ENCODE data around the gene YTHDF2. TPM values are rescaled to one million over a fixed set of nuclear protein-coding genes. Genes with fewer than 3 reads are reported as not detected.

Gene YTHDF2
- polyA plus RNA-seq, 1 of the 3 experiments (the other 2 are of a cell fraction), result 45.2 TPM

DNA sequence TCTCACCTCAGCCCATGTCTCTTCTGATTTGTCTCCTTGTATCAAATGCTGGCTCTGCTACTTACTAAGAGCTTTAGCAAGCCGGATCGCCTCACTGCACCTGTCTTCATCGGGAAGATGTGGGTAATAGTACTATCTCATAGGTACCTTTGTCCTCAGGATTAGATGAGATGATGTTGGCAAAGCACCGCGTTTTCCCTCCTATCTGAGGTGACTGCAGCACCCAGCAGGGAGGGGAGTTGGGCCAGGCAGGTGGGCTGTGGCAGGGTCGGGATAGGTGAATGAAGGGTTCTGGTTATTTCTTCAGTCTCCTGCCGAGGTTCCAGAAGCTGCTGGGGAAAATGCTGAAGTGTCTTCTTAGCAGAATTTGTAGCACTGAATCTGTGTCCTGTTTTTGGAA is 80.4 kb downstream of the YTHDF2 start (continued):
- TF ChIP-seq FOXM1 (IDR thresholded peaks at IDR 0.05; ENCODE audit: low read depth), result no peak

DNA sequence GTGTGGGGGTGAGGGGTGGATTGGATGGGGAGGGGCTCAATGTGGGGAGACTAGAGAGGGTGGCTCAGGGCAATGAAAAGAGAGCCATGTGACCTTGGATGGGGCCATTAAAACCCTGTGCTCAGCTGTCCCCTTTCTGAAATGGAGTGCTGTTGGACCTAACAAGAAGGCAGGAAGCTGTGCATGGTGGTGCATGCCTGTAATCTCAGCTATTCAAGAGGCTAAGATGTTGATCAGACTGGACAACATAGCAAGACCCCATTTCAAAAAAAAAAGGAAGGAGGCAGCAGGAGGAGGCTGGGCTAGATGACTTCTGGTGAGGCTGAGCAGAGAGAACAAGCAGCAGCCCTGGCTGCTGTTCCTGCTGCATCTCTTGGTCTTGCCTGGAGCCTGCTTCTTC is 82.3 kb downstream of the YTHDF2 start:
- H3K9ac ChIP-seq, result no peak overlapping the region
- H3K27ac ChIP-seq (ENCODE audit: low read depth in 2 of 2, low read length in 1 of 2), result no peak overlapping the region
- H4K20me1 ChIP-seq (ENCODE audit: insufficient read depth), result no peaks in the 10 kb centered on the region
- H3K79me2 ChIP-seq (ENCODE audit: insufficient read depth), result no peaks in the 10 kb centered on the region
- ChIA-PET CTCF (interaction anchor here (1.2 to 13.7 kb wide), 4 partner anchors 12 to 549 kb away, joined by 3 to 101 read pairs (median 4); no protein-coding TSS in a partner anchor), POLR2A (no interaction called here)
- H3K36me3 ChIP-seq (replicated peaks in 1 of 2; ENCODE audit: control insufficient read depth in 1 of 2, insufficient read depth in 2 of 2, low read length in 1 of 2), result no peaks in the 10 kb centered on the region
- H3F3A ChIP-seq (replicated peaks; ENCODE audit: insufficient read depth), result no peaks in the 10 kb centered on the region
- TF ChIP-seq CHD2 (IDR thresholded peaks at IDR 0.05; ENCODE audit: low read length, partially characterized antibody) (no peak), ZBTB33 (IDR thresholded peaks at IDR 0.05; ENCODE audit: borderline replicate concordance, low read depth) (no peak), SMC3 (IDR thresholded peaks at IDR 0.05; ENCODE audit: low read depth, low read length) (no peak), RXRA (IDR thresholded peaks at IDR 0.05; ENCODE audit: borderline replicate concordance, low read depth) (no peak), USF2 (IDR thresholded peaks at IDR 0.05; ENCODE audit: borderline replicate concordance, low read depth, low read length) (no peak), TAF1 (IDR thresholded peaks at IDR 0.05; ENCODE audit: borderline replicate concordance, low read depth, low read length) (no peak), USF1 (IDR thresholded peaks at IDR 0.05; ENCODE audit: borderline replicate concordance, low read depth) (no peak), FOXJ3 (CRISPR knock-in tag; IDR thresholded peaks at IDR 0.05) (no peak), TCF12 (IDR thresholded peaks at IDR 0.05) (no peak), JUND (IDR thresholded peaks at IDR 0.05) (no peak)
- TF ChIP-seq, protein P1, sequence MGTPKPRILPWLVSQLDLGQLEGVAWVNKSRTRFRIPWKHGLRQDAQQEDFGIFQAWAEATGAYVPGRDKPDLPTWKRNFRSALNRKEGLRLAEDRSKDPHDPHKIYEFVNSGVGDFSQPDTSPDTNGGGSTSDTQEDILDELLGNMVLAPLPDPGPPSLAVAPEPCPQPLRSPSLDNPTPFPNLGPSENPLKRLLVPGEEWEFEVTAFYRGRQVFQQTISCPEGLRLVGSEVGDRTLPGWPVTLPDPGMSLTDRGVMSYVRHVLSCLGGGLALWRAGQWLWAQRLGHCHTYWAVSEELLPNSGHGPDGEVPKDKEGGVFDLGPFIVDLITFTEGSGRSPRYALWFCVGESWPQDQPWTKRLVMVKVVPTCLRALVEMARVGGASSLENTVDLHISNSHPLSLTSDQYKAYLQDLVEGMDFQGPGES (IDR thresholded peaks at IDR 0.05; ENCODE audit: low read depth, low read length), result no peak
- no peak overlapping the region for H3K4me2 ChIP-seq
- H3K4me1 ChIP-seq (ENCODE audit: control insufficient read depth in 1 of 2, insufficient read depth in 2 of 2, low read depth in 1 of 2, low read length in 1 of 2), result peaks cover 0 to 43% of the 10 kb centered on the region in 2 experiments; a peak in 1 of 4 replicates
- no peaks in the 10 kb centered on the region for H3K9me3 ChIP-seq
- H3K27me3 ChIP-seq (ENCODE audit: insufficient read depth), result no peaks in the 10 kb centered on the region; the same call in 1 of the 2 replicates
- H2AFZ ChIP-seq (ENCODE audit: low read depth), result no peak overlapping the region
- DNase-seq, result no peak
- H3K4me3 ChIP-seq (ENCODE audit: low read depth in 2 of 2, low read length in 1 of 2), result no peak overlapping the region
- no peaks in the 10 kb centered on the region for H3K9me2 ChIP-seq

Small RNA genes lying within 50 kb of the gene (small RNA-seq; reads per million reads assigned to genes)
- gene RF00422, result 0 reads per million in 7 experiments

Other genes starting within 250 kb of the YTHDF2 start
- 56.2 and 61.0 TPM in 2 replicates for gene RCC1, start 230.9 kb upstream of the YTHDF2 start, polyA plus RNA-seq (2012; rRNA removed)
- 25.8 and 31.2 TPM in 2 replicates for gene TRNAU1AP, start 183.9 kb upstream of the YTHDF2 start, polyA plus RNA-seq (2012; rRNA removed)
- 4.6 and 5.5 TPM in 2 replicates for gene RAB42, start 144.7 kb upstream of the YTHDF2 start, polyA plus RNA-seq (2012; rRNA removed)
- gene TAF12, start 93.9 kb upstream of the YTHDF2 start, polyA plus RNA-seq (2012; rRNA removed), result 34.9 and 44.2 TPM in 2 replicates
- not detected in 2 replicates for gene RNU11, start 88.3 kb upstream of the YTHDF2 start, polyA plus RNA-seq (2012; rRNA removed)
- 3.6 TPM in 2 replicates for gene GMEB1, start 68.2 kb upstream of the YTHDF2 start, polyA plus RNA-seq (2012; rRNA removed)
- gene OPRD1, start 75.2 kb downstream of the YTHDF2 start, polyA plus RNA-seq (2012; rRNA removed), result 0.07 and 0.24 TPM in 2 replicates
- gene EPB41, start 177.6 kb downstream of the YTHDF2 start, polyA plus RNA-seq (2012; rRNA removed), result 7.4 and 10.3 TPM in 2 replicates

All from SK-N-SH (cell line).